ENCODE results near the gene PAX3.

- no peak for TF ChIP-seq POLR2A (IDR thresholded peaks at IDR 0.05)
- TF ChIP-seq, protein P1, sequence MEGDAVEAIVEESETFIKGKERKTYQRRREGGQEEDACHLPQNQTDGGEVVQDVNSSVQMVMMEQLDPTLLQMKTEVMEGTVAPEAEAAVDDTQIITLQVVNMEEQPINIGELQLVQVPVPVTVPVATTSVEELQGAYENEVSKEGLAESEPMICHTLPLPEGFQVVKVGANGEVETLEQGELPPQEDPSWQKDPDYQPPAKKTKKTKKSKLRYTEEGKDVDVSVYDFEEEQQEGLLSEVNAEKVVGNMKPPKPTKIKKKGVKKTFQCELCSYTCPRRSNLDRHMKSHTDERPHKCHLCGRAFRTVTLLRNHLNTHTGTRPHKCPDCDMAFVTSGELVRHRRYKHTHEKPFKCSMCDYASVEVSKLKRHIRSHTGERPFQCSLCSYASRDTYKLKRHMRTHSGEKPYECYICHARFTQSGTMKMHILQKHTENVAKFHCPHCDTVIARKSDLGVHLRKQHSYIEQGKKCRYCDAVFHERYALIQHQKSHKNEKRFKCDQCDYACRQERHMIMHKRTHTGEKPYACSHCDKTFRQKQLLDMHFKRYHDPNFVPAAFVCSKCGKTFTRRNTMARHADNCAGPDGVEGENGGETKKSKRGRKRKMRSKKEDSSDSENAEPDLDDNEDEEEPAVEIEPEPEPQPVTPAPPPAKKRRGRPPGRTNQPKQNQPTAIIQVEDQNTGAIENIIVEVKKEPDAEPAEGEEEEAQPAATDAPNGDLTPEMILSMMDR (IDR thresholded peaks at IDR 0.05): no peak
Measured at GRCh38 chr2:222303828-222304736, 5.3 kb upstream of the PAX3 start.

Data from body of pancreas (tissue), 4 donors.